Activated gamma-delta T cell treated with anti-CD3 and anti-CD28 coated beads, Interleukin-2, amount 50 U/mL, for 16 hours (primary cell): ENCODE results near the gene NR1D1.
A peak's percentile ranks its signal among the peaks of the same experiment; 100 is the strongest.

Experiments
- DNase-seq: peaks from one replicate; pipeline ENCODE4 v3.0.0-alpha.2; 2020; ENCODE audit warnings: low read depth

NR1D1 gene

DNA sequence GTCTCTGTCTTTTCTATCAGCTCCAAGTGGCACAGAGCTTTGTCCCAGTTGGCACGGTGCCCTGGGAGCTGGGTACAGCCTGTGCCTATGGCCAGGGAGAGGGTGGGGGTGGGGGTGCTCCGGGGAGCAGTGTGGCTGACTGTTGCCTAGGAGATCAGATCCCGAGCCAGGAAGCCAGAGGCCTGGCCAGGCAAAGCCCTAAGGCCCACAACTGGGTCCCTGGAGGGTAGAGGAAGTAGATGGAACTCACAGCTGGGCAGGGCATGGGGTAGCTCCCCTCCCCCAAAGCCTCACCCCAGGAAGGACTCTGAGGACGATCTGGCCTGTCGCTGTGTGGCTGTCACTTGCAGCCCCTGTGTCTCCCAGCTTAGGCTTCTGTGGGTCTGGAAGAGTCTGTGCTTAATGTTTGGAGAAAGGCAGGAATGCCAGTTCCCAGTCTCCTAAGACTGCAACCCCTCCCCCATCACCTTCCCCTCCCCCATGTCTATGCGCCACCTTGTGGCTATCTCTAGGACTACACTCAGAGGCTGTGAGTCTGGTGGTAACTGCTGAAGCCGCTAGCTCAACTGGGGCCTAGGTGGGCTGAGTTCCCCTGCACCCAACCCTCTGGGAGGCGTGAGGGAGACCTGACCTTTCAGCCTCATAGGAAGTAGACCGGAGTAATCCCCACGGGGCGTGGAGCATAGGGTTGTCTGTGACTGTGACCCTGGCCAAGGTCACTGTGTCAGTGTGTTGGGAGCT, 25.0 kb downstream of the NR1D1 start:
- peak; percentile 56 for DNase-seq

DNA sequence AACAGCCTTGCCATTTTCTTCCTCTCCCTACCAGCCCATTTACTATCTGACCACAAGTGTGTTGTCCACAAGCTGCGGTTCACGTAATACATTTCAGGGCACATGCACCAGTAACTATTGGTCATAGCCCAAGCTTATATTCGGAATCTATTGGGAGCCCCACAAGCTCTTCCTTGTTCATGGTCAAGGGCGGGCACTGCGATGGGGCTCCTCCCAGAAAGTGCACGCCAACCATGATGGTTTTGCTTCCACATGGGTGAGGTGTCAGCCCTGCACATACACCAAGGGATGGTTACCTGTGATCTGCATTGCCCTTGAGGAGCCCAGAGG, 25.6 kb downstream of the NR1D1 start:
- no peak for DNase-seq

DNA sequence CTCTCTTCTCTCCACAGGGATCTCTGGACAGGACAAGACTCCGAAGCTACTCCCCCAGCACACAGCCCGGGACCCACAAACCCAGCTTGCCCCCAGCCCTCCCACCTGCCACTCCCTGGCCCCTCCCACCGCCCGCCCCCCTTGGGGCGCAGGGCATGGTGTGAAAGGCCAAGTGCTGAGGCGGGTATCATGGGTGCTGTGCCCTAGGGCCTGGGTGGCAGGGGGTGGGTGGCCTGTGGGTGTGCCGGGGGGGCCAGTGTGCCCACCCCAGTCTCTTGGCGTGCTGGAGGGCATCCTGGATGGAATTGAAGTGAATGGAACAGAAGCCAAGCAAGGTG, 26.2 kb downstream of the NR1D1 start:
- DNase-seq, result no peak

DNA sequence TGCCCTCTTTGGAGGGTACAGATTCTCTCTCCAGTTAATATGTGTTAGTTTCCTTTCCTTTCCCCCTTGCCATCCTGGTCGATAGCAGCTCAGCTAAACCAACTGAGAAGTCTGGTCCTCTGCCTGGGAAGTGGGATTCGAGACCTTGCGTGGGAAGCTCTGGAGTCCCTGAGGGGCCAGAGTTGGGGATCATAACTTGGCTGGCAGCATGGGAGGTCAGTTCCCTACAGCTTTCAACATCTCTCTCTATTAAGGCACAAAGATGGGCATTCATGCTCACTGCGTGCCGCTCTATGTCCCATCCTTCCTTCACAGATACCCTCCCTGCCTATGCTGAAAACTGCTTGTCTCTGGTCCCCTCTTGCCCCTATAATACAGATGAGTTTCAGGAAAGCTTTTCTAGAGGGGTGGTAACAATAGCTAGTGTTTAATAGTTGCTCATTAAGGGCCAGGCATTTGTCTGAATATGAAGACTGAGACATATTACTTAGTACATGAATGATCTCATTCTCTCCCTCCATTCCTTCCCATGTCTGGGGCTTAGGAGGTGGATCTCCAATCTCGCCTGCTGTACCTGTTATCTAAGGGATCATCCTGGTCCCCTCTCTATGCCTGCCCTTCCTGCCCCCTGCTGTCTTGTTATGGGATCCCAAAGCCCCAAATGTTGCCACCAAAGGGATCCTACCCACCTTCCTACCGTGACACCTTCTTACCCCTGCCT, 26.8 kb downstream of the NR1D1 start:
- no peak for DNase-seq

DNA sequence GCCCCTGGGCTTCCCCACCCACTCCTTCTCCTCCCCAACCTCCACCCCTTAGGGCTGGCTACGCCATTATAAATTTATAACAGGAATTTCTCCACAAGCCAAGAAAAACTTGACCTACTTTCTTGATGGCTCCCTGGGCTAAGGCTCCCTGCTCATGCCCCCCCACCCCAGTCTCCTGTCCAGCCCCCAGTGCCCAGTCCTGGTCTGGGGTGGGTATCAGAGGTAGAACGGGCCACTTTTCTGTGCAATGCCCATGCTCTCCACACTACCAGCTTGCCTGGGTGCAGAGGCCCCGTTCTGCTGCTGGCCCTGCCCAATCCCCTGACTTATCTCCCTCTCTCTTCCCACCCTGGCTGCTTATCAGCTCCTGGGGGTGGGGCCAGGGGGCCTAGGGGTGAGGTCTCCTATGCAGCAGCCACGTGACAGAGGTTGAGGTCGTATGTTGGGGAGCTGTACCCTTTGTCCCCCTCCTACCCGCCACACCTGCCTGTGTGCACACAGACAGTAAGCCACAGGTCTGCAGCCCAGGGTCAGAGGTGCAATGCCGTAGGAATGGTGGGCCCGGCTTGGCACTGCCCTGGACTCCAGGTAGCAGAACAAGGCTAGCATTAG, 27.5 kb downstream of the NR1D1 start:
- no peak for DNase-seq

DNA sequence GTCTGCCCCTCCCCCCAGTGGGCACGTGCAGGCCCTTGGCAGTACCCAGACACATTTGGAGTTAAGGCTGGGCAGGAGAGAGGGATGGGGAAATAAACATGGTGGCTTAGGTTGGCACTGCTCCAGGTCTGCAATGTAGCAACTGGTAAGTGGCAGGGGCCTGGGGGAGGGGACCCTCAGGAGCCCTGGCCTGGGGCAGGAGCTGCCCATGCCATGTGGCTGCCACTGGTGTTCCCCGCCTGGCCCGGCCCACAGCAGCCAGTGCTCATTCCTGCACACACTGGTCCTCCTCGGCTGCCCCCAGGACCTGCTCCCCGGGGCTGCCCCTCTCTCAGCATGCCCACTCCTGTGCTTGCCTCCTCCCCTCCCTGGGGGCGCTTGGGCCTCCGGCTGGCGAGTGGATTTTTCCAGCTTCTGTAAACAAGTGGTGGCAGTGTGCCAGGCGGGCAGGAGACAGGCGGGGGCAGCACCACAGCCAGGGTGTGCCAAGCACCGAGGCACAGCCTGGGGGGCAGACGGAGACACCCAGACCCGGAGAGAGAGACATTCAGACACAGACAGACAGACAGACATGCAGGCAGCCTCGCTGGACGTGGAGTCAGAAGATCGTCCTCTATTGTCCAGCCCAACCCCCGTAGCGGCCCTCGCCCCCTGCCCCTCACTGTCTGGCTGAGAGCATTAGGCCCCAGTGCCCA, 28.2 kb downstream of the NR1D1 start:
- no peak for DNase-seq

DNA sequence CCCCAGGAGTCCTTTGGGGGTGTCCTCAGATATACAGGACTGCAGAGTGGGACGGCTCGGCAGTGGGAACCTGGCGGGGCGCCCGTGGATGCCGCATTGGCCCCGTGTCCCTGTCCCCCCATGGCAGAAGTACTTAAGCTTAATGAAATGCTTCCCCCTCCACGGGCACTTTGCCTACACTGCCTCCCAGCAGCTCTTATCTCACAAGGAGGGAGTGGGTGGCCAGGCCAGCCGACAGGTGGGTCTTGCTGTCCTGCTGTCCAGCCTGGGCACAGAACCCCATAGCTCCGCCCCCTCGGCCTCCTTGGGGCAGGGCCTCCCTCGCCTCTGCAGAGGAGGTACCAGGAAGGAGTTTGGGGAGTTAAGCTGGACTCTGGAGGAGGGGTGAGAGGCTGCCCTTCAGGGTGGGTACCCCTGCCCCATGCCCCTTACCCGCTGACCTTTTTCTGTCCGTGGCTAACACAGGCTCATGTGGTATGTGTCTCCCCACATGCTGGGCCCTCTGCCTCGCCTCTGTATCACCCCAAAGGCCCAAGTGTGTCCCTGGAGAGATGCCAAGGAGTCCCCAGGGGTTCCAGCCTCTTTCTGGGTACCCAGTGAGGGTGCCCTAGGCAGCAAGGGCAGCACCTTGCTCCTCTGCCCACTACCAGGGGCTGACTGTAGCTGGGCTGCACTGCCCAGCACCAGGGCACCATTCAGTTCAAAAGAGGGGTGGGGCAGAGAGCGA, 28.9 kb downstream of the NR1D1 start:
- DNase-seq, result no peak

DNA sequence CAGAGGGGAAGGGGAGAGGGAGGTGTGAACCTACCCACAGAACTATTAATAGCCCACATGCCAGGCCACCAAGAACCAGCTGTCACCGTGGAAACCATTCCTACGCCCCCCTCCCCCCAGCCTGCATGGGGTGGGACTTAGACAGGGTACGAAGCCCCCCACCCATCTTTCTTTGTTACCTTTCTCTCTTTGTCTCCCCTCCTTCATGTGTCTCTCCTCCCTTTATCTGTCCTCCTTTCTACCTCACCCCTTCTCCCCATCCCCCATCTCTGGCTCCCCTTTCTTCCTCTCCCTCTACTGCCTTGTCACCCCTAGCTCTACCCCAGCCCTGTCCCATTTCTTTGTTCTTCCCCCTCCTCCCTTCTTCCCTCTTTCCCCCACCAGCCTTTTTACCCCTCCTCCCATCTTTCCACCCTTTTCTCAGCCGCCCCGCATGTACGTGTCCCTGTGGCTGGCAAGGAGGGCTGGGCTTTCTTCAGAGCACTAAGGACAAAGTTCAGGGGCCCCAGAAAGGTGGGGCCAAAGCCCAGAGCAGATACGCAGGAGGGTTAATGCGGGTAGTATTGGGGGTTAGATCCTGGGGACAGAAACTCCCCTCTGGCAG, 29.6 kb downstream of the NR1D1 start:
- no peak for DNase-seq

DNA sequence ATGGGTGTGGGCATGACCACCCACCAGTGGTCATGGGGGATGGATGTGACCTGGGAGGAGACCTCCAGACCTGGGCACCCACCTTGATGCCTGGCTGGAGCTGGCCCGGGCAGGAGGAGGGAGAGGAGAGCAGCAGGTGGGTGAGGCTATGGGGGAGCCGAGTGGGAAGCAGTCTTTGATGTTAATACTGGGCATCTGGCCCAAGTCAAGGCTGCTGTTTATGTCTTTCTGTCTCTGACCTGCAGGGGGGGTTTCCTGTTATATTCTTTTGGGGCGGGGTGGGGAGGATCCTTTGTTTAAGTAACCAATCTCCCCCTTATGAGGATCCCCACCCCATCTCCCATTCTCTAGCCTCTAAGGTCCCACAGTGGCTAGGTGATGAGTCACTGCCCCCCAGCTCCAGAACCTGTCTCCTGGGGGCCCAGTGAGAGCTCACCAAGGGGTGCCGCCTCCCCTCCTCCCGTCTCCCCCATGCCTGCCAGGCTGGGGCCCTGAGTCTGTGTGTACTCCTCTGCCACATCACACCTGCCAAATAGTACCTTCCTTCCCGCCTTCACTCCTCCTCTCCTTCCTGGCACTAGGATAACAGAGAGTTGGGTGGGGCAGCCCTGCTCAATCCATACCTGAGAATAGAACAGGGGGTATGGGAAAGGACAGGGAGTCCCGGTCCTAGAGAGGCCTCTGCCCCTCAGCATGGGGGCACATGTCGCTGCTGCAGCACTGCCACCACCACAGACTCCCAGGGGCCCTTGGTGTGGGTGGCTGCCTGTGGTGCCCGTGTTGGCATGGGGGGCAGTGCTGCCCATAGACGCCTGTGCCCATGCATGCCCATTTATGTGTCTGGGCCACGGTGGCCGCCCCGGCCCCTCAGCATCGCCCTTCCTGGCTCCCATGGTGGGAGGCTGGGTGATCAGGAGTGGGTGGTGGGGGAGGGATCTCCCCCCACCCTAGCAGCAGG, 30.4 kb downstream of the NR1D1 start:
- peak; percentile 23 for DNase-seq

DNA sequence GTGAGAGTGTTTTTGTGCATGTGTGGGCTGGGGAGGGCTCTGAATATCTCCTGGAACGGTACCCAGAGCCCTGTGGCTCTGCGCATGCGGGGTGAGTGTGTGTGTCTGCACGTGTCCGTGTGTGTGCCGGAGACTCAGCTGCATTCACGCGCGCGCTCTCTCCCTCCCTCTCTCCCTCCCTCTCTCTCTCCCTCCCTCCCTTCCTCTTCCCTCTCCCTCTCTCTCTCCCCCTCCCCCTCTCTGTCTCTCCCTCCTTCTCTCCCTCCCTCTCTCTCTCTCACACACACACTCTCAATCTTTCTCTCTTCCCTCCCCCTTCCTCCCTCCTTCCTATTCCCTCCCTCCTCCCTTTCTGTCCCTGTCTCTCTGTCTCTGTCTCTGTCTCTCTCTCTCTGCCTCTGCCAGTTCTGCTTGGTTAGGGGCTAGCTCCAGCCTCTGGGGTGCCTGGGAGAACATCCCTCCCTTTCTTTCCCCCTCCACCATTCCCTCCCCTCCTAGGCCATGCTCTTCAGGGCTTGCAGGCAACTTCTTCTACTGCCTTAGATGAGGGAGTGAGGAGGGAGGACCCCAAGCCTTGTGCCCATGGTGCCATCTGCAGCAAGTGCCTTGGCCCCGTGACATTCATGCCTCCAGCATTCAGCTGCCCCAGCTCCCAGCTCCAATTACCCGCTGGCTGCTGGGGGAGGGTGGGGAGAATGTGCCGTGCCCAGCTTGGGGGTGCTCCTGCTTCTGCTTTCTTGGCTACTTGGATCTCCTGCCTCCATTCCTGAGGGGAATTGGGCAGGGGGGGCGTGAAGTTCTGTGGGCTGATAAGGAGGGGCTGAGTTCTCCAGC, 31.3 kb downstream of the NR1D1 start:
- DNase-seq, result peak; percentile 68

DNA sequence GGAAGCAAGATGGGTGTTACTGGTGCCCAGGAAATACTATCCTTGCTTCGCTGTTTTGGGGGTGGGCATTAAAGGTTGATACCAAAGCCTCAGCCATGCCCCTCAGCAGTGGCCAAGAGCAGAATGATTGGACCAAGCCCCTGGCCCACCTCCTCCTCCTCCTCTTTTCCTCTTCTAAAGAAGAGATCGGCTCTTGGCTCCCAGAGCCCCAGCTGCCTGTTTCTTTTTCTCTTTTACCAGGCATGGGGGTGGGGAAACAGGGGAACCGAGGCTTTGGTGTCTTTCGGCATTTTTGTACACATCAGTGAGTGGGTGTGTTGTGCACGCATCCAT, 31.8 kb downstream of the NR1D1 start:
- no peak for DNase-seq

DNA sequence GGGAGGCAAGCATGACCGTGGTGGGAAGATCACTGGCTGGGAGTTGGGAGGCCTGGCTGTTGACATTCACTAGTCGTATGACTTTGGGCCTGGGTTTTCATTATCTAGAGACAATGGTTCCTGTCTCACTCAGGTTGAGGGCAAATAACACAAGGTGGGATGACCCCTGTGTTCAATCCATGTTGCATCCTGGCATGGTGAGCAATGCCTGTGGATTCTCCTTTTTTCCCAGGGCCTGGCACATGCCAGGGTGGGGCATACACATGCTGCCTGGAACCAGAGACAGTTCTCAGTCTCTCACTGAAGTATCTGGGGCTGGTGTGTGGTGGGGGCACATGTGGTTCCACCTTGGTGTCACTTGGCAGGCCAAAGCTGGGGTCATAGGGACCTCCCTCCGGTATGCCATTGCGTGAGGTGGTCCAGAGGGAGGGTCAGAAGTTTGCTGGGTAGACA, 32.2 kb downstream of the NR1D1 start:
- DNase-seq, result no peak

DNA sequence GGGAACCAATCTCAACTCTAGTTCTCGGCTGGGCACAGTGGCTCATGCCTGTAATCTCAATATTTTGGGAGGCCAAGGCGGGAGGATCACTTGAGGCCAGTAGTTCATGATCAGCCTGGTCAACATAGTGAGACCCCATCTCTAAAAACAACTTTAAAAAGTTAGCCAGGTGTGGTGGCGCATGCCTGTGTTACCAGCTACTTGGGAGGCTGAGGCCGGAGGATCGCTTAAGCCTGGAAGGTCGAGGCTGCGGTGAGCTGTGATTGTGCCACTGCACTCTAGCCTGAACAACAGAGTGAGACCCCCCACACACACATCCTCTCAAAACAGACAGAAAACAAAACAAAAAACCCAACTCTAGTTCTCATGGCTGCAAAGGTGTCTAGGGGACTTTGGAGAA, 32.7 kb downstream of the NR1D1 start:
- no peak for DNase-seq

DNA sequence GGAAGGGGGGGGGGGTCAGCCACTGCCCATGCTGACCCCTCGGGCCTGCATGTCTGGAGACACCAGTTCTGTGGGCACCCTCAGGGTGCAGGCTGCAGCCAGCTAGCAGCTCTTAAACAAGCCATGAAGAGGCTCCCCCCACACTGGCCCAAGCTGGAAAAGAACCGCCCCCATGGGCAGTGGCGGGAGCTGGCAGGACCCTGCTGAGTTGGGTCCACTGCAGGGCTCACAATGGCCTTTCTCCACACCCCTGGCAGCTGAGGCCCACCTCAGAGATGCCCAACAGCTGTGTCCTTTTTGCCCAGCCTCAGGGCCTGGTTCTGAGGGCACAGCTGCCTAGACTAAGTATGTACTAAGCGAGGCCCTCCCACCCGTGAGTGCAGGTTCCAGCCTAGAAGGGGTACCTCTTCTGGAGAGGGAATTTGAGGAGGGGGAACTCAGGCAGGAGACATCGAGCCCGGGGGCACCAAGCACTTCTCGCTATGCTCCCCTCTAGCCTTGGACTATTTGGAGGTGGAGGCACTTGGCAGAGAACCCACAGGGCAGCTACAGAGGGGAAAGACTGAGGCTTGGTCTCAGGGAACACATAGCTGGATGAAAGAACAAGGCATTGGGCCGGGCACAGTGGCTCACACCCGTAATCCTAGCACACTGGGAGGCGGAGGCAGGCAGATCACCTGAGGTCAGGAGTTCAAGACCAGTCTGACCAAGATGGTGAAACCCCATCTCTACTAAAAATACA, 34.4 kb downstream of the NR1D1 start:
- DNase-seq, result no peak

DNA sequence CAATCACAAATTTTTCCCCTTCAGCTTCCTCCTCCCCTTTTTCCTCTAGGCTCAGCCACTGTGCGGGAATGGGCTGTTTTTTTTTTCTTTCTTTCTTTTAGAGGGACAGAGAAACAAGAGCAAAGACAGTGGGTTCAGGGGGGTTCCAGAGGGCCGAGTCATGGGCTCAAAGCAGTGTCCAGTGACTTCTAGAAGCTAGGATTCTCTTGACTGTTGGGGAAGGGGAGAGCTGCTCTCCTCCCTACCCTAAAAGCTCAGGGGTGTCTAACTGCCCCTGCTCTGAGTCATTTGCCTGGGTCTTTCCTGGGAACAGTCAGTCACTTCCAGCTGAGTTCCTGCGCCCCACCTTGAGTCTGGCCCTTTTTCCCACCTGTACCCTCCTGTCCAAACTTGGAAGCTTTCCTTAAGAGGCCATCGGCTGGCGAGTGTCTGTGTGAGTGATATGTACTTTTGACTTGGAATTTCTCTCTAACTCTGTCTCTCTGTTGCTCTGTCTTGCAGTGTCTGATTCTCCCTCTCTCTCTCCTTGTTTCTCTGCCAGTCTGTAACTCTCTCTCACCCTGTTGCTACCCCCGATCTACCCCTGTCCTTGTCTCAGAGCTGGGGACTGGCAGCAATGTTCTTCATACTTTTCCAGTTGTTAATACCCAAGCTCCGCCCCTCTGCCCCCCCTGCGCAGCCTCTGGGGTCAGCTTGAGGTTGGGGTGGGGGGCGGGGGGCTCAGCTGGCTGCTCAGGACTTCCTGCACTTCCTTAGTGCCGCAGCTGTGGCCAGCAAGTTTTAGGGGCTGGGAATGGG, 35.2 kb downstream of the NR1D1 start:
- DNase-seq, result no peak

DNA sequence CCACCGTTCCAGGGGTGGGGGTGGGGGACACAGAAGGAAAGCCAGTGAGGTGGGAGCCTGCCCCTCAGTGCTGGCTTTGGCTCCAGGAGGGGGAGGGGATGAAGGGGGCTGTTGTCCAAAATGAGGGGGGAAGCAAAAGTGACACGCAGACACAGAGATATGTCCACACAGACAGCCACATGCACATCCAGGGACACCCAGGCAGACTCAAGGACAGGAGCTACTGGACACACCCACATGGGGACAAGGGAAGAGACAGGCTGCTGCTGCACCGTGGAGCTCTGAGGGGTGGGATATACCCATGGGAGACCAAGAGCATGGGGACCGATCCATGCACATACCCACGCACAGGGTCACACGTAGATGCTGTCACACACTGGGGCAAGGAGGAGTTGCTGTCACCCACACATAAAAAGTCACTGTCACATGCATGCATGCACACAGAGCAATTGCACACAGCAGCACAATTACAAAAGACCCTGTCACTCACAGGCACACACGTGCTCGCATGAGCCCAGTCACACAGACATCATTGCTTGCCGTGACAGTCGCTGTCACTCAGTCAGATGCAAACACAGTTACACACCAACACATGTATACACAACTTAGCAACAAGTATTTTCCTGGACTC, 36.4 kb downstream of the NR1D1 start:
- DNase-seq, result no peak

DNA sequence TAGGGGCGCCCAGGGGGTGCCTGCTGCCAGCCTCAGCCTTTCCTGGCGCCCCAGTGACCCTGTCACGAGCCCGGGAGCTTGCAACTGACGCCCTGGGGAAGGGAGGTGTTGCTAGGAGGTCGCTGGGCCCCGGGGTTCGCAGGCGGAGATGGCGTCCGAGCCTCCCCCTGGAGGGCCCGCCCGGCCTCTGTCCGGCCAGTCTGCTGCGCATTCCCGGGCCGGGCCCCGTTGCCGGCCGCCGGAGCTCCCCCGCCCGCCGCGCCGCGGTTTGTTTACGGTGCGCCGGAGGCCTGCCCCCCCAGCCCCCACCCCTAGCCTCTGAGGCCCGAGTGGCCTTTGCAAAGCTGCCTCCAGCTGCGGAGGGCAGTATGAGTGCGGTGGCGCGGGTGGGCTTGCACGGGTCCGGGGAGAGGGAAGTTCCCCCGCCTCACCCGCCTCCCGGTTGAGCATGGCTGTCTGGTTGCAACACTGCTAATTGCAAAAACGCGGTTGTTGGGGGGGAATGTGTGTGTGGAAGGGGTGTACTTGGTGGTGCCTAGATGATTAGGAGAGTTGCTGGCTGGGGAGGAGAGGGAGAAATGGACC, 37.1 kb downstream of the NR1D1 start:
- DNase-seq, result no peak
